DOHH2 (cell line): ENCODE results near the gene EPHA5.

Source experiments
- EZH2phosphoT487 ChIP-seq: fragments of 200-600 bp; sonication (generic); IDR thresholded peaks from 2 replicates; pipeline ENCODE4 v1.6.1; 2017; ENCODE audit warnings: borderline replicate concordance, mild to moderate bottlenecking, antibody characterized with exemption, low read length, moderate library complexity, mixed read lengths
- TF ChIP-seq, protein P1 (sequence below): fragments of 200-600 bp; sonication (generic); IDR thresholded peaks from one replicate; pipeline ENCODE4 v1.5.1; 2014; ENCODE audit warnings: antibody characterized with exemption, mild to moderate bottlenecking, low read depth, low read length; ENCODE audit not compliant: poor library complexity, severe bottlenecking

DNA sequence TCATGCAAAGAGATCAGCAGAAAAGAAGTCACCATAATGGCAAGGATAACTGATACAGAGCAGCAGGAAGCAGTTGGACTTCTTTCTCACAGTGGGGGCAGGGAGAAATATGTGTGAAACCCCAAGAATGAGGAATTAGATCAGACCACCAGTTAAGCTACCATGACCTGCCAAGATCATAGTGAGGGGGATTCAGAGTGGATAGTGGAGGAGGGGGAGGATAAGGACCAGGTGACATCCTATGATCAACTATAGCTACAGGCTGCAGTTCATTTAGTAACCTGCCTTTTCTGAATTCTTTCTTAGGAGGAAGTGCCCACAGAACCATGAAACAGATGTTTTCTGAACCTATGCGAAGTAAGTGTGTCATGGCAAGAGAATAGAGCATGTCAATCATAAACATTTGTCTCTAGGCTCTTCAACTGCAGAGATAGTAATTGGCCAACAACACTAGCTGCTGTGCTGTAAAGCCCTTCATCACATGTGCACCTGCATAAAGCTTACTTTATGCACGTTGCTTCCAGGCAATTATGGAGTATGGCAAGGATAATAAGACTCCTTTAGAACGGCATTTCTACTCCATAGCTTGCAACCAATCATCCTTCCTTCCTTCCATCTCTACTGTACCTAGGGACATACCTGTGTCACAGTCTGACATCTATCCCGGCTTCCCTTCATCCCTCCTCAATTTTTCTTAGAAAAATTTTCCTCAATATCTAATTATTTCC lies 329.7 kb downstream of the EPHA5 start:
- TF ChIP-seq, protein P1, sequence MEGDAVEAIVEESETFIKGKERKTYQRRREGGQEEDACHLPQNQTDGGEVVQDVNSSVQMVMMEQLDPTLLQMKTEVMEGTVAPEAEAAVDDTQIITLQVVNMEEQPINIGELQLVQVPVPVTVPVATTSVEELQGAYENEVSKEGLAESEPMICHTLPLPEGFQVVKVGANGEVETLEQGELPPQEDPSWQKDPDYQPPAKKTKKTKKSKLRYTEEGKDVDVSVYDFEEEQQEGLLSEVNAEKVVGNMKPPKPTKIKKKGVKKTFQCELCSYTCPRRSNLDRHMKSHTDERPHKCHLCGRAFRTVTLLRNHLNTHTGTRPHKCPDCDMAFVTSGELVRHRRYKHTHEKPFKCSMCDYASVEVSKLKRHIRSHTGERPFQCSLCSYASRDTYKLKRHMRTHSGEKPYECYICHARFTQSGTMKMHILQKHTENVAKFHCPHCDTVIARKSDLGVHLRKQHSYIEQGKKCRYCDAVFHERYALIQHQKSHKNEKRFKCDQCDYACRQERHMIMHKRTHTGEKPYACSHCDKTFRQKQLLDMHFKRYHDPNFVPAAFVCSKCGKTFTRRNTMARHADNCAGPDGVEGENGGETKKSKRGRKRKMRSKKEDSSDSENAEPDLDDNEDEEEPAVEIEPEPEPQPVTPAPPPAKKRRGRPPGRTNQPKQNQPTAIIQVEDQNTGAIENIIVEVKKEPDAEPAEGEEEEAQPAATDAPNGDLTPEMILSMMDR: no peak
- TF ChIP-seq EZH2phosphoT487: no peak
